Prostate gland (tissue), 2 donors: ENCODE data around the gene MINAR1. TPM values are rescaled to one million over a fixed set of nuclear protein-coding genes. Genes with fewer than 3 reads are reported as not detected.

ENCODE experiments used
- DNase-seq: peaks from one replicate; pipeline ENCODE4 v3.0.0-alpha.2; 2019; ENCODE audit warnings: low spot score
- H3K27ac ChIP-seq, 2 donors: fragments of 200-600 bp; sonication (generic); 2 replicates each; pipeline ENCODE4 v1.5.1; 2017 to 2019
- H3K27me3 ChIP-seq: fragments of 200-600 bp; sonication (generic); replicated peaks from 2 replicates; pipeline ENCODE4 v1.5.1; 2019; ENCODE audit not compliant: insufficient read depth
- H3K36me3 ChIP-seq, 2 donors: fragments of 200-600 bp; sonication (generic); 1 replicate in 1 of 2; 2 replicates in 1 of 2; pipeline versions ENCODE4 v1.5.1 to v1.8.1; 2017 to 2019
- H3K4me1 ChIP-seq: fragments of 200-600 bp; sonication (generic); replicated peaks from 2 replicates; pipeline ENCODE4 v1.5.1; 2019
- H3K4me3 ChIP-seq, 2 donors: fragments of 200-600 bp; sonication (generic); 2 replicates each; pipeline ENCODE4 v1.5.1; 2017 to 2019
- H3K9me3 ChIP-seq: fragments of 200-600 bp; sonication (generic); 2 replicates; pipeline ENCODE4 v1.5.1; 2017
- POLR2A ChIP-seq: fragments of 450-650 bp; IDR thresholded peaks from one replicate; pipeline ENCODE4 v1.6.1; 2016; ENCODE audit warnings: antibody characterized with exemption, mild to moderate bottlenecking
- POLR2AphosphoS5 ChIP-seq: sonication (generic); formaldehyde crosslinking; IDR thresholded peaks from one replicate; pipeline ENCODE4 v1.6.1; 2017; ENCODE audit warnings: antibody characterized with exemption
- WGBS: methylation state at CpG from one replicate; pipeline ENCODE4 v1.1.5; 2018; 5-methylcytosine and 5-hydroxymethylcytosine counted together
- intact Hi-C: fragments of 100-400 bp; cut with DNase I; formaldehyde crosslinking; loops from one replicate; pipeline ENCODE4 v1.14.2; 2022
- total RNA-seq, 2 donors: library from RNA; depleted of rRNA; stranded (reverse); fragments of >200 nt; gene quantifications; one replicate each; pipeline ENCODE4 v1.1.0, GENCODE V29; 2016
- TF ChIP-seq, protein P1 (sequence below), 4 experiments: fragments of 200-600 bp in 2 of 4; fragments of 450-650 bp in 2 of 4; sonication (generic) in 2 of 4; IDR thresholded peaks; 1 replicate in 3 of 4; 2 replicates in 1 of 4; pipeline ENCODE4 v1.5.1; 2016 to 2019; ENCODE audit warnings: antibody characterized with exemption in 4 of 4, mild to moderate bottlenecking in 2 of 4, moderate library complexity in 2 of 4

Gene MINAR1
- total RNA-seq, 2 donors from 2014 or later = 0.32 to 0.57 TPM

DNA sequence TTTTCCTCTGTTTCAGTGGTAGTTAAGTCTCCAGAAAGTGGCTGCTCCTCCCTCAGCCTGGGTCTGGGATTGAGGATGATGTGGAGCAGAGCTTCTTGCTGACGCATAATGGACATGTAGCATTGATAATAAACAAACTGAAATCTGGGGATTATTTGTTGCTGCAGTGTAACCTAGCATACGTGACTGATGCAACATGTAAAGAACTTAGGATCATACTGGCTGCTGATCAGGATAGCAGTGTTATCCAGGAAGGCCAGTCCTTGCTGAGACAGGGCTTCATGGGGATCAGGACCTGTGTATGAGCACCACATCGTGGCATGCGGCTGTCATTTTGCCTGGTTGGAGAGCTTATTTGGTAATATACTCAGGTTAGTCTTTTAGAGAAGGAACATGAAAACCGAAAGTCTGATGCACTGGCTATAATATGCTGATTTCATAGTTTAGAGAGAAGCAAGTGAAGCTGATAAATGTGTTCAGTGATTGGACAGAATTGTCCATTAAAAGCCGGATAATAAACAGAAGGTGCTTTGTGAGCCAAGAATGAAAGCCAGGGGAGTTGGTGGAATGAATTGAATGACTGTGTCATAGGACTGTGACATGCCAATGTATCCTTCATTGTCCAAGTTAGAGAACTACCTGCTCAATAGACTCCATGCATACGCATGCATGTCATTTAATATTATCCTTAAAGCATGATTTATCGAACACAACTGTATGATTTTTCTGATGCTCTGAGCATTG, 4.1 kb downstream of the MINAR1 start:
- WGBS = 69% methylated on average over 8 of the region's 8 CpGs
- no peak overlapping the region for H3K27ac ChIP-seq
- no peak overlapping the region for H3K4me3 ChIP-seq
- no peak for DNase-seq
- no peaks in the 10 kb centered on the region for H3K27me3 ChIP-seq
- no peaks in the 10 kb centered on the region for H3K9me3 ChIP-seq
- no peaks in the 10 kb centered on the region for H3K4me1 ChIP-seq
- no peak for TF ChIP-seq POLR2A
- no peak for TF ChIP-seq POLR2AphosphoS5
- TF ChIP-seq, protein P1, sequence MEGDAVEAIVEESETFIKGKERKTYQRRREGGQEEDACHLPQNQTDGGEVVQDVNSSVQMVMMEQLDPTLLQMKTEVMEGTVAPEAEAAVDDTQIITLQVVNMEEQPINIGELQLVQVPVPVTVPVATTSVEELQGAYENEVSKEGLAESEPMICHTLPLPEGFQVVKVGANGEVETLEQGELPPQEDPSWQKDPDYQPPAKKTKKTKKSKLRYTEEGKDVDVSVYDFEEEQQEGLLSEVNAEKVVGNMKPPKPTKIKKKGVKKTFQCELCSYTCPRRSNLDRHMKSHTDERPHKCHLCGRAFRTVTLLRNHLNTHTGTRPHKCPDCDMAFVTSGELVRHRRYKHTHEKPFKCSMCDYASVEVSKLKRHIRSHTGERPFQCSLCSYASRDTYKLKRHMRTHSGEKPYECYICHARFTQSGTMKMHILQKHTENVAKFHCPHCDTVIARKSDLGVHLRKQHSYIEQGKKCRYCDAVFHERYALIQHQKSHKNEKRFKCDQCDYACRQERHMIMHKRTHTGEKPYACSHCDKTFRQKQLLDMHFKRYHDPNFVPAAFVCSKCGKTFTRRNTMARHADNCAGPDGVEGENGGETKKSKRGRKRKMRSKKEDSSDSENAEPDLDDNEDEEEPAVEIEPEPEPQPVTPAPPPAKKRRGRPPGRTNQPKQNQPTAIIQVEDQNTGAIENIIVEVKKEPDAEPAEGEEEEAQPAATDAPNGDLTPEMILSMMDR (IDR thresholded peaks at IDR 0.05) = no peak
- no peaks in the 10 kb centered on the region for H3K36me3 ChIP-seq
- intact Hi-C loops = no loop called here

DNA sequence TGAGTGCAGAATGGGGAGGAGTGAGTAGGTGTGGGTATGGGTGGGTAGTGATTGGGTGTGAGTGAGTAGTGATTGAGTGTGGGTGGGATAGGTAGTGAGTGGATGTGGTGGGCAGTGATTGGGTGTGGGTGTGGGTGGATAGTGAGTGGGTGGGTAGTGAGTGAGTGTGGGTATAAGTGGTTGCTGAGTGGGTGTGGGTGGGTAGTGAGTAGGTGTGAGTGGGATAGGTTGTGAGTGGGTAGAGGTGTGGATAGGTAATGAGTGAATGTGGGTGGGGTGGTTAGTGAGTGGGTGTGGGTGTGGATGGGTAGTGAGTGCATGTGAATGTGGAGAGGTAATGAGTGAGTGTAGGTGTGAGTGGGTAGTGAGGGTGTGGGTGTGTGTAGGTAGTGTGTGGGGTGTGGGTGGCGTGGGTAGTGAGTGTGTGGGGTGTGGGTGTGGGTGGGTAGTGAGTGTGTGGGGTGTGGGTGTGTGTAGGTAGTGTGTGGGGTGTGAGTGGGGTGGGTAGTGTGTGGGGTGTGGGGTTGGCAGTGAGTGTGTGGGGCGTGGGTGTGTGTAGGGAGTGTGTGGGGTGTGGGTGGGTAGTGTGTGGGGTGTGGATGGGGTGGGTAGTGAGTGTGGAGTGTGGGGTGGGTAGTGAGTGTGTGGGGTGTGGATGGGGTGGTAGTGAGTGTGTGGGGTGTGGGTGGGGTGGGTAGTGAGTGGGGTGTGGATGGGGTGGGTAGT, 5.3 kb downstream of the MINAR1 start:
- 76% methylated on average over 2 of the region's 2 CpGs for WGBS
- no peak for TF ChIP-seq POLR2AphosphoS5
- no peak for TF ChIP-seq POLR2A
- TF ChIP-seq, protein P1 (IDR thresholded peaks at IDR 0.05) = no peak
- H3K4me3 ChIP-seq = no peak overlapping the region

DNA sequence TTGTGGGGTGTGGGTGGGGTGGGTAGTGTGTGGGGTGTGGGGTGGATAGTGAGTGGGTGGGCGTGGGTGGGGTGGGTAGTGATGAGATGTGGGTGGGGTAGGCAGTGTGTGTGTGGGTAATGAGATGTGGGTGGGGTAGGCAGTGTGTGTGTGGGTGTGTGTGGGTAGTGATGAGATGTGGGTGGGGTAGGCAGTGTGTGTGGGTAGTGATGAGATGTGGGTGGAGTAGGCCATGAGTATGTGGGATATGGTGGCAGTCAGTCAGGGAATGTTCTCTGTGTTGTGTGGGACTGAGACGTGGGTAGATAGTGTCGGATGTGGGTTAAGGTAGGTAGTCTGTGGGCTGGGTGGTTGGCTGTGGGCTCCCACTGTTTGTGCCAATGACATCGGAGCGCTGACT, 7.1 kb downstream of the MINAR1 start:
- TF ChIP-seq, protein P1 (IDR thresholded peaks at IDR 0.05) = no peak
- TF ChIP-seq POLR2AphosphoS5 (no peak), POLR2A (no peak)
- no peak overlapping the region for H3K4me3 ChIP-seq
- intact Hi-C loops = no loop called here
- H3K27me3 ChIP-seq = no peaks in the 10 kb centered on the region
- H3K27ac ChIP-seq = no peak overlapping the region
- no peaks in the 10 kb centered on the region for H3K4me1 ChIP-seq
- WGBS = 97% methylated on average over 5 of the region's 5 CpGs
- H3K36me3 ChIP-seq = no peaks in the 10 kb centered on the region
- DNase-seq = no peak
- no peaks in the 10 kb centered on the region for H3K9me3 ChIP-seq

More for the DNA sequence above, 5.3 kb downstream of the MINAR1 start:
- H3K4me1 ChIP-seq = no peaks in the 10 kb centered on the region
- no peaks in the 10 kb centered on the region for H3K36me3 ChIP-seq
- intact Hi-C loops = no loop called here
- no peaks in the 10 kb centered on the region for H3K9me3 ChIP-seq
- no peak for DNase-seq
- no peak overlapping the region for H3K27ac ChIP-seq
- no peaks in the 10 kb centered on the region for H3K27me3 ChIP-seq

DNA sequence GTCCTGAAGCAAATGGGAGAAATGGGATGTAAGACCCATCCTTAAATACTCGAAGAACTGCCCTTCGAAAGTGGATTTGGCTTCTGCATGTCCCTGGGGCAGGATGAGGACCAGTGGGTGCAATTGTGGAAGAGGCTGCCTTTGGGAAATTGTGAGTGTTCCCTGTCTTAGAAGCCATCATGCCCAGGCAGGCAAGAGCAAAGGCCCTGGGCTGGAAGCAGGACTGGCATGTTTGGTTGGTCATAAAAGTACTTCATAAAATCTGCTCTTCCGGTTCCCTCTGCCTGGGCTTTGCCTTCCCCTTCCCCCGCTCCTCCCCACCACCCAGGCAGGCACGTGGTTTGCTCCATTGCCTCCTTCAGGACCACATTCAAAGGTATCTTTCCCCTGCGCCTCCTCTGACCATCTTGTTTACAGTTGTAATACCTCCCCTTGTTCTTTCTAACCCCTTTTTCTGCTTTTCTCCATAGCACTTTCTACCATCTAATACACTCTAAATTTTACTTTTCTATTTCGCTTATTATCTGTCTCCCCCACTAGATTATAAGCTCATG, 8.3 kb downstream of the MINAR1 start:
- no peaks in the 10 kb centered on the region for H3K27me3 ChIP-seq
- no peak overlapping the region for H3K27ac ChIP-seq
- no peaks in the 10 kb centered on the region for H3K9me3 ChIP-seq
- H3K36me3 ChIP-seq = no peaks in the 10 kb centered on the region
- H3K4me3 ChIP-seq = no peak overlapping the region
- no peak for DNase-seq
- no peaks in the 10 kb centered on the region for H3K4me1 ChIP-seq
- 67% methylated on average over 7 of the region's 7 CpGs for WGBS
- intact Hi-C loops = no loop called here
- TF ChIP-seq, protein P1 (IDR thresholded peaks at IDR 0.05) = no peak
- TF ChIP-seq POLR2AphosphoS5 (no peak), POLR2A (no peak)
